Omental fat pad (tissue), 4 donors: ENCODE measurements around the gene ZAP70. TPM values are rescaled to one million over a fixed set of nuclear protein-coding genes. Genes with fewer than 3 reads are reported as not detected.

Experiments used
- ATAC-seq: fragments of 150-250 bp; one replicate; pipeline ENCODE4 v1.9.1; 2016; ENCODE audit warnings: mild to moderate bottlenecking, moderate library complexity; ENCODE audit not compliant: low FRiP score
- DNase-seq: peaks from one replicate; pipeline ENCODE4 v3.0.0-alpha.2; 2019; ENCODE audit warnings: low spot score
- total RNA-seq, 4 donors: library from RNA; depleted of rRNA; stranded (reverse); fragments of >200 nt; gene quantifications; one replicate each; pipeline ENCODE4 v1.1.0, GENCODE V29; 2016
- TF ChIP-seq, protein P1 (sequence below), 3 donors: fragments of 450-650 bp; IDR thresholded peaks; one replicate each; pipeline ENCODE4 v1.5.1; 2016 to 2017; ENCODE audit warnings: antibody characterized with exemption in 3 of 3, mild to moderate bottlenecking in 3 of 3, moderate library complexity in 2 of 3

ZAP70 gene
- total RNA-seq, 4 donors from 2014 or later, result 4.1 to 9.6 (median 6.5) TPM

DNA sequence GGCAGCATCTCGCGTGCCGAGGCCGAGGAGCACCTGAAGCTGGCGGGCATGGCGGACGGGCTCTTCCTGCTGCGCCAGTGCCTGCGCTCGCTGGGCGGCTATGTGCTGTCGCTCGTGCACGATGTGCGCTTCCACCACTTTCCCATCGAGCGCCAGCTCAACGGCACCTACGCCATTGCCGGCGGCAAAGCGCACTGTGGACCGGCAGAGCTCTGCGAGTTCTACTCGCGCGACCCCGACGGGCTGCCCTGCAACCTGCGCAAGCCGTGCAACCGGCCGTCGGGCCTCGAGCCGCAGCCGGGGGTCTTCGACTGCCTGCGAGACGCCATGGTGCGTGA, 10.7 kb downstream of the ZAP70 start:
- DNase-seq, result no peak
- ATAC-seq, result no peak
- TF ChIP-seq, protein P1, sequence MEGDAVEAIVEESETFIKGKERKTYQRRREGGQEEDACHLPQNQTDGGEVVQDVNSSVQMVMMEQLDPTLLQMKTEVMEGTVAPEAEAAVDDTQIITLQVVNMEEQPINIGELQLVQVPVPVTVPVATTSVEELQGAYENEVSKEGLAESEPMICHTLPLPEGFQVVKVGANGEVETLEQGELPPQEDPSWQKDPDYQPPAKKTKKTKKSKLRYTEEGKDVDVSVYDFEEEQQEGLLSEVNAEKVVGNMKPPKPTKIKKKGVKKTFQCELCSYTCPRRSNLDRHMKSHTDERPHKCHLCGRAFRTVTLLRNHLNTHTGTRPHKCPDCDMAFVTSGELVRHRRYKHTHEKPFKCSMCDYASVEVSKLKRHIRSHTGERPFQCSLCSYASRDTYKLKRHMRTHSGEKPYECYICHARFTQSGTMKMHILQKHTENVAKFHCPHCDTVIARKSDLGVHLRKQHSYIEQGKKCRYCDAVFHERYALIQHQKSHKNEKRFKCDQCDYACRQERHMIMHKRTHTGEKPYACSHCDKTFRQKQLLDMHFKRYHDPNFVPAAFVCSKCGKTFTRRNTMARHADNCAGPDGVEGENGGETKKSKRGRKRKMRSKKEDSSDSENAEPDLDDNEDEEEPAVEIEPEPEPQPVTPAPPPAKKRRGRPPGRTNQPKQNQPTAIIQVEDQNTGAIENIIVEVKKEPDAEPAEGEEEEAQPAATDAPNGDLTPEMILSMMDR (IDR thresholded peaks at IDR 0.05), result no peak

GRCh38 chr2:97724501-97724900, 11.1 kb downstream of the ZAP70 start:
- ATAC-seq (no peak), DNase-seq (no peak)
- TF ChIP-seq, protein P1 (IDR thresholded peaks at IDR 0.05), result no peak

DNA sequence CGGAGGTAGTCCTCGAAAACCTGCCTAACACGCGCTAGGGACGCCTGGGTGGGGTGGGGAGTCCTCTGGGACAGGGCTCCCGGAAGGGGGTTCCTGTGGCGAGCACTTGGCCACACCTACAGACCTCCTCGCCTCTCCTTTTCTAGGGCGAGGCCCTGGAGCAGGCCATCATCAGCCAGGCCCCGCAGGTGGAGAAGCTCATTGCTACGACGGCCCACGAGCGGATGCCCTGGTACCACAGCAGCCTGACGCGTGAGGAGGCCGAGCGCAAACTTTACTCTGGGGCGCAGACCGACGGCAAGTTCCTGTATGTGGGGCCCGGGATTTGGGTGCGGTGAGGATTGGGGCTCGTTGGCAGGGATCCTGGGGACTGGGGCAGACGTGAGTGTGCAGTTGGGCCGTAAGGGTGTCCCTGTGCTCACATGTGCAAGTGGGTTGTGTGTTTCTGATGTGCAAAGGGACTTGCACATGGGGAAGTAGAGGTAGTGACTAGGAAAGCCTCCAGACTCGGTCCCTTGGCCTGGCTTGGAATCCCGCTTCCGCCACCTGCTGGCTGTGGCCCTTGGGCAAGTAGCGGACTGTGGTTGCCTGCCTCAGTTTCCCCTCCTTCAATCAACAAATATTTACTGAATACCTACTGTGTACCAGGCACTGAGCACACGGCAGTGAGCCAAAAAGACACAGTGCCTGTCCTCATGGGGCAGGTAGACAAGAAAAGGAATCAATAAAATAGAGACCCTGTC, 11.7 kb downstream of the ZAP70 start:
- TF ChIP-seq, protein P1 (IDR thresholded peaks at IDR 0.05), result no peak
- DNase-seq (no peak), ATAC-seq (no peak)

DNA sequence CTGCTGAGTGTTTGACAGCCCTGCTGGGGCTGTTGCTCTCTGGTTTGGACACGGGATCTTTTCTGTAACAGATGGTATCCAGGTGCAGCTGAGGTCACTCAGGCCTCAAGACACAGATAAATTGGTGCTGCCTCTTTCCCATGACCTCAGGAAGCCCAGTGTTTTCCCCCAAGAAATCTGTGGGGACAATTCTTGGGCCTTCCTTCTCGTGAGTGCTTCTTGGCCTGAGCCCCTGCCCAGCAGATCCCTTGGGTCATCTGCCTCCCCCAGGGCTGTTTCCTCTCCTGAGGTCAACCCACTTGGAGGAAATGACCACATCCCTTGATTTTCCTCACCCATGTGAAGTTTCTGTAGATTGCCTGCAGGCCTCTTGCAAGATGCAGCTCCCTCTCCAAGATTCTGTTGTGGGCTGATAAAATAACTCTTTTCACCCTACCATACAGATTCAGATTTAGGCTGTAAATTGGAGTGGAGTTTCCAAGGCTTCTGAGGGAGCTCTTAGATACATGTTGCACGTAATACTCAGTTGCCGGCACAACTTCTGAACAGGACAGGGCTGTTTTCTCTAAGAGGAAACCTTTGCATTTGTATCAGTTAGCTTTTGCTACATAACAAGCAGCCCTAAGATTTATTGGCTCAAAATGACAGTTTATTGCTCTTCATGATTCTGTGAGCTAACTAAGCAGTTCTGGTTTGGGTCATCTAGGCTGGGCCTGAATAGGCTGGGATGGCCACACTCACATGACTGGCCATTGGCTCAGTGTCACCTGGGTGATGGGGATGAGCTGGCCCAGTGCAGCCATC, 13.1 kb downstream of the ZAP70 start:
- no peak for DNase-seq
- TF ChIP-seq, protein P1 (IDR thresholded peaks at IDR 0.05), result no peak
- no peak for ATAC-seq

DNA sequence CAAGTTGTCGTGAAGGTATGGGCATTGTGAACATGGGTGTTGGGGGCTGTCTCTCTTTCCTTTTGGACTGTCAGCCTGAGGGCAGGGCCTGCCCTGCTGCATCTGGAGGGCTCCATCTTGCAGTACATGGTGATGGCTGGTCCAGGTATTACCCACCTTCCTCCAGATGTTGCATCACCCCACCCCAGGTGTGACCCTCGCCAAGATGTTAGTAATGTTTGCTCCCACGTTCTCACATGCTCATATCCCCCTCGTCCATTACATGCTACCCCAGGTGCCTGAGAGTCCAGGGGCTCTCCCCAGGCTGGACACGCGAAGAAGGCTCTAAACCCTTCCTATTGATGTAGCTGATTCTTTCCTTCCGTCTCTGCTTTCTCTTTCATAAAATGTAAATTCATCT, 13.9 kb downstream of the ZAP70 start:
- DNase-seq (no peak), ATAC-seq (no peak)
- TF ChIP-seq, protein P1 (IDR thresholded peaks at IDR 0.05), result no peak

GRCh38 chr2:97728091-97728731, 14.8 kb downstream of the ZAP70 start:
- TF ChIP-seq, protein P1 (IDR thresholded peaks at IDR 0.05), result no peak
- DNase-seq (no peak), ATAC-seq (no peak)
